NCI-H2107 (cell line): ENCODE data around the gene FA2H.
A peak's percentile ranks its signal among the peaks of the same experiment; 100 is the strongest.
"Not testable (repeated sequence)": the region's sequence is repeated elsewhere in the genome, so short reads cannot be mapped to it uniquely, and the experiment has no call there.

Experiments
- DNase-seq: peaks from one replicate; lab custom pipeline; 2025; lab: John Stamatoyannopoulos, UW

FA2H gene

DNA sequence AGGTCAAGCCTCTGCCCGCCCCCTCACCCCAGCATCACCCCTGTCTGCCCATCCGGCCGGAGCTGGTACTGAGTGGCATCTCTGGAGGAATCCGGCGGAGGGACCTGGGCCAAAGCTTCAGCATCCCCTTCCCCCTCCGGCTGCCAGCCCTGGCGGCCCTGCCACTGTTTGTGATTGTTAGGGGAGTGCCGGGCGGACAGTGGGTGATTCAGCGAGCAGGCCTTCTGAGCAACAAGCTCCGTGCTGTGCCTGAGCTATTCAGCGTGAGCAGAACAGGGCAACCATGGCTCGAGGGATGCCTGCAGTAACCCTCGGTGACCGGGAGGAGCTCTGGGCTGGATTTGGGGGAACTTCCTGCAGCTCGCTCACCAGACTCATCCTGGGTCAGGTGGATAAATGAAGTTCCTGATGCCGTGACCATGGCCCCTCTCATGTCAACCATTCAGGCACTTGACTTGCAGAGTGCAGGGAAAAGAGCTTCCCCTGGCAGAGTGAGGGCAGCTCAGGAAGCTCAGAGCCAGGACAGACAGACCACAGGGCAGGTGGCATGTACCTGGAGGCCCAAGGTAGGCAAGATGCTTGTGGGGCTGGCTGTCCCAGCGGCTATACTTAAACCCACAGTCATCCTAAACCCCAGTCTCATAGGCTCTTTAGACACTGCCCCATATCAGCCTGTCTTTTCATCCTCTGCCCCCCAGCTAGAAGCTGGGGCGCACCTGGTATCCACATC lies 49.6 kb downstream of the FA2H start:
- no peak for DNase-seq

DNA sequence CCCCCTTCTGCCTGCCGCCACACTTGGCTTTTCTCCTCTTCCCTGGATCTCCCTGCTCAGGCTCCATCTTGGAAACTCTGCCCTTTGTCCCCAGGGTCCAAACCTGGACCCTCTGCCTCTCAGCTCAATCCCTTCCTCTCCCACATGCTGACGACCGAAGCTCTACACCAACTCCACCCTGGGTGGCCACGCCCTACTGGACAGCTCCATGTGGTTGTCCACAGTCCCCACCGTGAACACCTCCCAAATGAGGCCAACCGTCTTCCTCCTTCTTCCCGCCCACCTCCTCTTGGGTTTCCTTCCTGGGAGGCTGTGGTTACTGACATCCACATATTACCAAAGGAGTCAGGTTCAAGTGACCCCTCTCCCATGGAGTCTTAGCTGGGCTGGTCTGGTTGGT lies 51.4 kb downstream of the FA2H start:
- DNase-seq, result no peak

DNA sequence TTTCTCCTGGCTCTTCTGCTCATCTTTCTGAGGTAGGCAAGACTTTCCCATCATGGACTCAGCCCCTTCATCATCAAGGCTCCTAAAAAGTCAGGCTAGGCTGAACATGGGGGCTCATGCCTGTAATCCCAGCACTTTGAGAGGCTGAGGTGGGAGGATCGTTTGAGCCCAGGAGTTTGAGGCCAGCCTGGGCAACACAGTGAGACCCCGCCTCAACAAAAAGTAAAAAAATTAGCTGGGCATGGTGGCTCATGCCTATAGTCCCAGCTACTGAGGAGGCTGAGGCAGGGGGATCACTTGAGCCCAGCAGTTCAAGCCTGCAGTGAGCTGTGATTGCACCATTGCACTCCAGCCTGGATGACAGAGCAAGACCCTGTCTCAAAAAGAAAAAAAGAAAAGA lies 52.5 kb downstream of the FA2H start:
- not testable (repeated sequence) for DNase-seq

DNA sequence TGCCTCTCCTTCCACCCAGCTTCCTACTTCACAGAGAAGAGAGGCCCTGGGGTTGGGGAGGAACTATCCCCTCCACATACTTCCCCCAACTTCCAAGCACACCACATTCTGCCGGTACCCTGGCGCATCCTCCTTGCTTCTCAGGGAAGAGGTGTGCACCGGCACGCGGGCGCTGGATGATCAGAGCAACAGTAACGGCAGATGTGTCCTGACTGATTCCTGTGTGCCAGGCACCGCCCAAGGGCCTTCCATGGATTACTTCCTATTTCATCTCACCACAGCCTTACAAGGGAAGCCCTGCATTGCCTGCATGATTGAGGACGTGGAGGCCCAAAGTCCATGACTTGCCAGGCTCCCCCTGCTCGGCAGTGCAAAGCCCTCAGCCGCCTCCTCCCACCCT lies 52.9 kb downstream of the FA2H start:
- no peak for DNase-seq

DNA sequence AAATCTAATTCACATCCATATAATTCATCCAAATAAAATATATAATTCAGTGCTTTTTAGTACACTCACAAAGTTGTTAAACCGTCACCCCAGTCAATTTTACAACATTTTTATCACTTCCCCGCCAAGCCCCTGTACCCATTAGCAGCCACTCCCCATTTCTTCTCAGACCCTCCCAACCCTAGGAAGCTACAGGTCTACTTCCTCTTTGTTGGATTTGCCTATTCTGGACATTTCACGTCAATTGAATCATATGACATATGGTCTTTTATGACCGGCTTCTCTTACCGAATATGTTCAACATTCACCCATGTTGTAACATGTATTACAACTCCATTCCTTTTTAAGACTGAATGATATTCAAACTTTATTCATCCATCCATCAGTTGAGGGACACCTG lies 54.0 kb downstream of the FA2H start:
- no peak for DNase-seq

DNA sequence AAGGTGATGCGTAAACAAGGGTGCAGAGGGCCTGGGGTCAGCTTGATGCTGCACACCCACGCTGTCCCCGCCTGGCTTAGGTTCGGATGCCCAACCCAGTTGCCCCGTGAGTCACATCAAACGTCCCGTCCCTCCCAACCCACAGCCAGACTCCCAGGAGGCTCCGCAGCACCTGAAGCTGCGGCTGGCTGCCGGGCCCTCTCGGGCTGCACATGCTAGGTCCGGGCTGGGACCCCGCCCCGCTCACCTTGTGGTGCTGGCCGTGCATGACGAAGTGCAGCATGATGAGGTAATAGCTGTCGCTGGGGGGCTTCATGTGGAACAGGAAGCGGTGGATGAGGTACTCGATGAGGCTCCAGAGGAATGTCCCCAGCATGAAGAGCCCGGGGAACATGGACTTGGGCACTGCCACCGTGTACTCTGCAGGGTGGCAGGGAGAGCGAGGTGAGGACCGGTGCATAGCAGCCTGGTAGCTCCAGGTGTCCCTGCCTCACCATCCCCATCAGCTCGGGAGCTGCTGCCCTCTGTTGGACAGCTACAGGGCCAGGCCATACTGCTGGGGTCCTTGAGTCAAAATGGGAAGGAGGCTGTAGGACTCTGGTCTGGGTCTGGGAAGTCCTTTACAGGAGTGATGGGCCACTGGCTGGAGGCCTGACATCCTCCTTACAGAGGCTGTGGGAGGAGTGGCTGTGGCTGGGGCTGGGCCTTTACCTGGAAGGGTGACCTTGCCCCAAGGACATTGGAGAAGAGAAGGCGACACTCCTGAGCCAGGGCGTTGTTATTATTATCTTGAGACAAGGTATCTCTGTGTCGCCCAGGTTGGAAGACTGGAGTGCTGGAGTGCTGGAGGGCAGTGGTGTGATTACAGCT lies 55.6 kb downstream of the FA2H start:
- no peak for DNase-seq

DNA sequence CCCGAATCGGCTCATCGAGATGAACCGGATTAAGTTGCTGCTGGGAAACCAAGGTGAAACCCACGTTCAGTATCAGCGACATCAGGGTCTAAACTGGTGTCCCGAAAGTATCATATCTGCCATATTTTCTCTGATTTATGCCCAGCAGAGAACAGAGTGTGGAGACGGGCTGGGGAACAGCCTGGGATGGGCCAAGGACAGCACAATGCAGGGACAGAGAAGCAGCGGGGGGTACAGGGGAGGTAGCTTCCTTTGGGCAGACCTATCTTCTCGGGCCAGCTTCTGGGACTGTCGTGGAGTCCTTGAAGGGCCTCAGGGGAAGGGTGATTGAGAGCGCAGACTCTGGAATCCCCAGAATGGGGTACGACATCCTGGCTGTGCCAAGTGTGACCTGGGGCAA lies 56.5 kb downstream of the FA2H start:
- no peak for DNase-seq

DNA sequence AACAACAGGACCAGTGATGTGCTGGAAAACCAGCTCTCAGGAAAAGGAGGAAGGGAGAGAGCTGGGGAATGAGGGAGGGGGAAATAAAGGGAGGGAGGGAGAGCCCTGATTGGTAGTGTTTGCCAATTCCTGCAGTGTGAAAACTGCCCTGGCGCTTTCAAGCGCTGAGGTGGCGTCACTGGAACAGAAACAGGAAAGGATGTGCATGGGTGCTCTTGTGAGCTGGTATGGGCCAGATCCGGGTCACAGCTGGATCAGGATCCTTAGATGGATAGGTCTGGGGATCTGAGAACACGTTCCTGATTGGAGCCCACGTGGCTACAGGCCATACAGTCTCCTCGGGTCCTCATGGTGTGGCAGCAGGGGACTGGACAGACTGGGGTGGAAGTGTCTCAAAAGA lies 57.3 kb downstream of the FA2H start:
- no peak for DNase-seq

DNA sequence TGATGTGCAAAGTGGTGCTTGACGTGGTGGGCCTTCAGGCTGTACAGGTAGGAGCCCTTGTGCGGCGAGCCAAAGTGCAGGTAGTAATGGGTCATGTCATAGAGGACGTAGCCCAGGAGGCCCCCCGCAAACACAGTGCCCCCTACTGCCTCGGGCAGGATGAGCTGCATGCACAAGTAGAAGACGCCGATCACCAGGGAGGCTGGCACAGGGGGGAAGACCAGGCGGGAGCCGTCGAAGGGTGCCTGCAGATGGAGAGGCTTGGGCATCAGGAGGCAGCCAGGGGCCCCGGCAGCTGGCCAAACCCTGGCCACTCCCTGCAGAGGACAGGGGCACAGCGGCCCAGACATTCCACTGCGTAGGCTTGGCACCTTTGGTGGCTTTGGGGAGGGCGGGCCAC lies 58.3 kb downstream of the FA2H start:
- no peak for DNase-seq

DNA sequence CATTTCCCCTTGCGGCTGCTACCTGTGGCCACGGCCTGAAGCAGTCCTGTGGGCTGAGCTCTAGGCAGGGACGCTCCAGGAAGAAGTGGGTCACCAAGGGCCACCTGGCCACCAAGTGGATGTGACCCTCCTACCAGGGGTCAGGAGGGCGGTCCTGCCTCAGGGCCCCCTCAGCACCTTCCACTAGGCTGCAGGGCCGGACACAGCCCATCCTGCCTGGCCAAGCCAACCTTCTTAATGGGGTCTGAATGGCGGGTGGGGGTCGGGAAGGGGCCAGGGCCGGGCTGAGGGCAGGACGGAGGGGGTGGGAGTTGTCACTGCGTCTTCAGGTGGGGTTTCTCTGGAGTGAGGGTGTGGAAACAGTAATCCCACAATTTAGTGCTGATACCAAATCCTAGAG lies 60.7 kb downstream of the FA2H start:
- no peak for DNase-seq

DNA sequence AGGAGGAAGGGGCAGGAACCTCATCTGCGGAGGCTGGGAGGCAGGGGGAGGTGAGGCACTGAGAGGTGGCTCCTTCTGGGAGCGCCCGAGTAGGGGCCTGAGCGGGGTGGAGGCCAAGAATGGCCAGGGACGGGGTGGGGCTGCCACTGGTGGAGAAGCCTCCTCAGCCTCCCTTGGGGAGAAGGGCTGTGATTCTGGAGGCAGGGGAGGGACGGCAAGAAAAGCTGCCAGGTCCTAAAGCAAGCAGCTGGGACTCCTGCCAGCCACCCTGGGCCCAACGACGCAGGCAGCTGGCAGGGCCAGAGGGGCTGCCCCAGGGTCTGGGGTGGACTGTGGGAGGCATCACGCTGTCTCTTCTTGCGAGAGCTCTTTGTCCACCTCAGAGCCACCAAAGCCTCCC lies 61.3 kb downstream of the FA2H start:
- no peak for DNase-seq

DNA sequence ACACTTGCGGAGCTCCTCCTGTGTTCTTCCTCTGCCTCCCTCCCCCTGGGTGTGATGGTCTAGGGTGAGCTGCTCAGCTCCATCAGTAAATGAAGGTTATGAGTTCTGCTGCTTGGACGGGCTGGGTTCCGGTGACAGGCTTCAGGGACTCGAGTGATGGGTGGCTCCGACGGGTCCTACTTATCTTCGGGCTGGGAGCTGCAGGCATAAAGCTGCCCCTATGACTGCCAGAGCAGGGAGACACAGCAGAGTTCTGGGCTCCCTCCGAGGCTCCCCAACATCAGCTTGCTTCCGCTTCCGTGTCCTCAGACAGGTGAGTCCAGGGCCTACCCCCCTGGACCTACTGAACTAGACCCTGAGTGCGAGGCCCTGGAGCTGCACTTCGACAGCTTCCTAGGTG lies 62.7 kb downstream of the FA2H start:
- DNase-seq, result no peak

DNA sequence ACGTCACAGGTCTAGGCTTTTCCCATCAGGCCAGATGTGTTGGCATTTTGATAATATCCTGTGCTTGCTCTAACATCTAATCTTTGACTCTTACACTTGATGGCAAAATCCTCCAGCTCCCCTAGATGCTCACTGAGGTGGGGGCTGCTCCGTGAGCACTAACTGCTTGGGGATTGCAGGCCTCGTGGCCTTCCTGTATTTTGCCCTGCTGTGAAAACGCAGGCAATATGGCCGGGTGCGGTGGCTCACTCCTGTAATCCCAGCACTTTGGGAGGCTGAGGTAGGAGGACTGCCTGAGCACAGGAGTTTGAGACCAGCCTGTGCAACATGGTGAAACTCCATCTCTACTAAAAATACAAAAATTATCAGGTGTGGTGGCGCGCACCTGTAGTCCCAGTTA lies 64.2 kb downstream of the FA2H start:
- DNase-seq, result no peak

DNA sequence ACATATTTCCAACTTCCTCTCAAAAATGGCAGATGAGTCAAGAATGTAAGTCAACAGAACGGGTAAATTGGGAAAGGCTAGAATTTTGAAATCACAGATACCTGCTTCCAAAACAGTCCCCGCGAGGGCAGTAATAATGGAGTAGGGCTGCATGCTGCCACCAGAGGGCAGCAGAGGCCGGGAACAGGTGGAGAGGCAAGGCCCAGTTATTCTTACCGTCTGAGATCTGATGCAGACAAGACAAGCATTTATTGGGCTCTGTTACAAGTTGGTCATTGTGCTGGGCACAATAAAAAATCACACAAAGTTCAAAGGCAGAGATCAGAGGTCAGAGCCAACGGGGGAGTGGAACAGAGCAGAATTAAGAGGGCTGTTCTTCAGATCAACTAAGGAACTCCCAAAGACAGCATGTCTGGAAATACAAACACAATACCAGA lies 65.2 kb downstream of the FA2H start:
- DNase-seq, result peak; percentile 44

DNA sequence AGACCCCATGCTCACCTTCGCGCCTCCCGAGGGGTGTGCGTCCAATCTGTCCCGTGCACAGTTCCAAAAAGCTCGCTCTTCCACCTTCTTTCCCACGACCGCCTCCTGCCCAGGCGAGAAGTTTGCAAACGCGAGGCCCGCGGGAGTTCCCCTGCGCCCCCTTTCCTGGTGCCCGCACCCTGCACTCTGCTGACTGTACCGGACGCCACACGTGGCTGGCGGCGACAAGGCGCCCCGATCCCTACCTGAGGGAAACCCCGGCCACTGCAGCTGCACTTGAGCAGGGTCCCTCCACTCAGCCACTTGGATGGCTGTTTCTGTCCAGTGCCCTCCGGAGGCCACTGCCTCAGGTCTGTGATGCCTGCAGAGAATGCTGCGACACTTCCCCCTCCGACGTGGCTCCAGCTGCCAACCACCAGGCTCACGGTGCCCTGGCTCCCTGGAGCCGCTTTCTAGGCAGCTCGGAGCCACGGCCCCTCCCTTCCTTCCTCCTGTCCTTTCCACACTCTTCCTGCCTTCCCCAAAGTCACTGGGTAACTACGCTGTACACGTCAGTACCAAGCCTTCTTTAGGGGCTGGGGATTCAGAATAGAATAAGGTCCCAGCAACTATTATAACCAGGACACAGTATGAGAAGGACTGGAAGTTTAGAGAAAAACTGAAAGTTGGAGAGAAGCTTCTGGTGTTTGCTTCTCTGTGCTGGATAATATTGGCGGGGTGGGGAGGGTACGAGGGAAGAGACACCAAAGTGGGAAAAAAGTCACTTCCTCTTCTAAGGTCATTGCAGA lies 74.0 kb downstream of the FA2H start, which contains the start of gene MLKL:
Gene MLKL (minus strand): TSS at position 425 of the 788 bp plus-strand sequence. CDS start 5,105 bp downstream, outside the sequence.
- DNase-seq, result no peak

DNA sequence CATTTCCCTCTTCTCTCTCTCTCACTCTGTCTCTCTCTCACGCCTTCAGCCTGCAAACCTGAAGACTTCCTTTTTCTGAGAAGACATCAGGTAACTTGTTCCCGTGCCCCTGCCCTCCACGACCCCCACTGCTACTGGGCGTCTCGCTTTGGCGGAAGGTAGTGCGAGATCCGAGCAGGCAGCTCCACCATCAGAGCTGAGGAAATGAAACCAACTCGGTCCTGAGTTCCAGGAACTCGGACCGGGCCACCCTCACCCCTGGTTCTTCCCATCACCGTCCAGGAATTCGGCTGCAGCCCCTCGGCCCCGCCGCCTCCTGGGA lies 74.5 kb downstream of the FA2H start:
- no peak for DNase-seq

DNA sequence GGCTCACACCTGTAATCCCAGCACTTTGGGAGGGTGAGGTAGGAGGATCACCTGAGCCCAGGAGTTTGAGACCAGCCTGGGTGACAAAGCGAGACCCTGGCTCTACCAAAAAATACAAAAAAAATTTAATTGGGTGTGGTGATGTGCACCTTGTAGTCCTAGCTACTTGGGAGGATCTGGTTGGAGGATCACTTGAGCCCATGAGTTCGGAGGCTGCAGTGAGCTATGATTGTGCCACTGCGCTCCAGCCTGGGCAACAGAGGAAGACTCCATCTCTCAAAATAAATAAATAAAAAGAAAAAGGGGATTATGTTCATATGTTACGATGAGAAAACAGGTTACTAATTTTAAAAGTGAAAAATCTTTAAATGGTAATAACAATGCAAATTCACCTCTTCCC lies 75.0 kb downstream of the FA2H start:
- DNase-seq, result no peak

DNA sequence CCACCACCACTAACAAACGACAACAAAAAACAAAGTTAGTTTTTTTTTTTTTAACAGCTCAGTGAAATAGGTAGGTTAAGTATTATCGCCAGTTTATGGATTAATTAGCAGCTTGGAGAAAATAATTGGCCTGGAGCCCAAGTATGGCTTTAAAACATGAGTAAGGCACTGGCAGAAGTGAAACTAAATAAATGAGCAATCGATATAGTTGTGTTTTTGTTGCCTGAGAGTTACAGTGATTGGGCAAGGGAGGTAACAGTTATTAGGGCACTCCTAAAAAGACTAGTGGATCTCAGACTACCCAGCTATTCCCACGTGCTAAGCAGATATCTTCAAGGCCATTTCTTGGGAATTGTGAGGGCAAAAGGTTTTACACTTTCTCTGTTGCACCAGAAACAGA lies 76.4 kb downstream of the FA2H start:
- DNase-seq, result no peak

DNA sequence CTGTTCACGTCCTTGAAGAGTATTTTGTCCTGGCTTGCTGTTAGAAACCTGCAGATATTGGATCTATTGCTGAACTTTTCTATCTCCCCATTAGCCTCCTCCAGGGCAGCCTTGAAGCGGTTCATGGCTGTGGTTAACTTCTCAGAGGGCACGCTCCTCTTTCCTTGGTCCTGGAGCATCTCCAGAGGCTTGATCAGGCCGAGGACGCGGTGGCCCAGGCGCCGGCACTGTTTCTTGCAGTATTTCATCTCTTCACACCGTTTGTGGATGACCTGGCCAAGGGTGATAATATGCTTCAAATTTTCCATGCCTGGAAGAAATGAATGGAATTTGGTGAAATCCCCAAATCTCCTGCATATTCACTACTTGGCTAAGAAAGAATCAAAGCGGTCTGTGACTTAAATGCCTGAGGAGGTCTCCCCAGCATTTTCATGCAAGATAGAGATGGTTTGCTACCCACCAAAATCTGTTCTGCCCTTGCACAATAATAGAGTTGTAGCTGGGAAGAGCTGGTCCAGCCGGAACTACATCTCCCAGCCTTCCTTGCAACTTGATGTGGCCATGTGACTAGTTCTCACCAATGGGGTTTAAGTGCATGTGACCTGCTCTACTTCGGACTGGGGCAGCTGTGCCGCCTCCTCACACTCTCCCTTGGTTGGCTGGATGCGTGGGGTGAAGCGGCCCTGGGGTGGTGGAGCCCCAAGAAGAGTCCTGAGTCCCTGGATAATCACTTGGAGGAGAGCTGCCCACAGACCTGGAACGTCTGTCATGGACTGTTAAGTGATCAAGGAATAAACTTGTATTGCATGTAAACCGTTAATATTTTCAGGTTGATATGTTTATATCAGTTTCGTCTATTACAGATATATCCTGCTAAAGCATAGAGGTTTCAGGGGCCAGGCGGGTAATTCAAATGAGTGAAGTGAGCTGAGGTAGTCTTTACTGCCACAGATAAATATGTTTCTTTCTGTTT lies 78.9 kb downstream of the FA2H start:
- peak; percentile 5 for DNase-seq

DNA sequence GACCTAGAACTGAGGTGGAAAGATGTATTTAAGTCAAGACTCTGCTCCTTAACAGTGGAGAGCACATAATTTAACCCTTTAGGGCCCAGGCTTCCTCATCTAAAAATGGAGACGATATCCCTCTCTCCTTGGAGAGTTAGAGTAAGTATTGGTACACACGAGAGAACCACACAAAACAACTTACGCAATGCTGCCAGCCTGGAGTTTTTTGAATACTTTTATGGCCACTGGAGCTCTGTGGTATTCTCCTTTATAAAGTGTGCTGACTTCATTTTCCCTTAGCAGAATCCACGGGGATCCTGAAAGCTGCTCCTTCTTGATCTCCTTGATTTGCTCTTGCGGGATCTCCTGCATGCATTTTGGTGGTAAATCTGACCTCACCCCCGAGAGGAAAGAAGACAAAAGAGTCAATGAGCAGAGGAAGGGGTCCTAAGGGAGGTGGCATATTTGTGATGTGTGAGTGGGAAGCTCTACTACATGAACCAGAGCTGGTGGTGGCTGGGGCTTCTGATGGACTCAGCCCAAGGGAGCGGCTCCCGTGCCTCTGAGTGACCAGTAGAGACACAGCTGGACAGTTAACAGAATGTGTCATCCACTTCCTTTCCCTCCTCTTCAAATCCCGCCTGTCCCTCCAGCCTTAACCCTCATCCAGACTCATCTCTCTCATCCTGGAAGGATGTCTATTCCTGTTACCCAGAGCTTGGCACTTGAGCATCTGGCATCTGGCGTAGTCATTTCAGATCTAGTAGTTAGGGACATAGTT lies 83.3 kb downstream of the FA2H start:
- DNase-seq, result no peak

DNA sequence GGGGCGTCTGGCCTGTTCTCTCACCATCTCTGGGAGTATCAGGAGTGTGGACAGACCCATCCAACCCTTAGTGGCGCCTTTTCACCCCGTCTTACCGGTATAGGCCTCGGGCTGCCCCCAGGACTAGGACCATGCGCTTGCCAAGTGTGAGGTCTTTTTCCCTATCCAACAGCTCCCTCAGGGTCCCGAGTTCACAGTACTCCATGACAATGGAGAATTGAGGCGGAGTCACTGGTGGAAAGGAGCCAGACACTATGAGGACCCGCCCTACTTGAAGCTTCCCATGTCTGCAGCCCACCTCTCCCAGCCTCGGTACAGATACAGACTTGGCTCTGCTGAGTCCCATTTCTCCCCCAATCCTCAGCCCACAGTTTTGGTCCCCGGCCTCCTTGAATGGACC lies 92.1 kb downstream of the FA2H start:
- no peak for DNase-seq
